ENCODE data around the gene TEP1.
"Not testable (repeated sequence)": the region's sequence is repeated elsewhere in the genome, so short reads cannot be mapped to it uniquely, and the experiment has no call there.

TEP1 gene

GRCh38 chr14:20454516-20455354, 41.4 kb upstream of the TEP1 start, which contains the start of the genes APEX1 and OSGEP:
APEX1 (plus strand) TSS chr14:20455226; CDS start chr14:20455646, 420 bp downstream.
OSGEP (minus strand) TSS chr14:20454812; CDS start chr14:20454683, 129 bp downstream.
- no peaks in the 10 kb centered on the region for H4K20me1 ChIP-seq (ENCODE audit: insufficient read depth, low read length)
- H3K36me3 ChIP-seq (replicated peaks; ENCODE audit: low read depth, low read length), result peaks cover 59% of the 10 kb centered on the region
- H3K4me1 ChIP-seq (ENCODE audit: low read length), result peaks cover 30% of the 10 kb centered on the region
- H2AFZ ChIP-seq (ENCODE audit: low read depth, low read length), result peak within 1 kb of the TSS; percentile 90
- peak within 1 kb of the TSS; percentile 88 for H3K27ac ChIP-seq (ENCODE audit: low read length)
- peak within 1 kb of the TSS; percentile 94 for H3K9ac ChIP-seq (ENCODE audit: low read length)
- peaks cover 70% of the 10 kb centered on the region for H3K79me2 ChIP-seq (ENCODE audit: low read length)
- no peaks in the 10 kb centered on the region for H3K27me3 ChIP-seq (ENCODE audit: low read depth, low read length)
- no peak for TF ChIP-seq CTCF (IDR thresholded peaks at IDR 0.05; ENCODE audit: low read depth, low read length)
- TF ChIP-seq EZH2phosphoT487 (IDR thresholded peaks at IDR 0.05; ENCODE audit: low read depth), result no peak
- H3K9me3 ChIP-seq (ENCODE audit: insufficient read depth, low read length), result no peaks in the 10 kb centered on the region
- peak within 1 kb of the TSS; percentile 95 for H3K4me2 ChIP-seq (ENCODE audit: low read length)
- peak within 1 kb of the TSS; percentile 93 for H3K4me3 ChIP-seq (ENCODE audit: low read length)

DNA sequence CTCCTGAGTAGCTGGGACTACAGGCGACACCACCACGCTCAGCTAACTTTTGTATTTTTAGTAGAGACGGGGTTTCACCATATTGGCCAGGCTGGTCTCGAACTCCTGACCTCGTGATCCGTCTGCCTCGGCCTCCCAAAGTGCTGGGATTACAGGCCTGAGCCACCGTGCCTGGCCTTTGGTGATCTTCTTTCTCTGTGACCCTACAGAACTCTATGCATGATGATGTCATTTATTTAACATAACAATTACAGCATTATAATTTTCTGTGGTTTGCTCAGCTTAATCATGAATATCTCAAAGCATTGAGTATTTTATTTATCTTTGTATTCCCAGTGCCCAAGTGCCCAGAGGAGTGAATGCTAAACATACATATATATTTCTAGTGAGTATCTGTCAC, 39.5 kb upstream of the TEP1 start:
- not testable (repeated sequence) for H3K27ac ChIP-seq (ENCODE audit: low read length); H3K4me3 ChIP-seq (ENCODE audit: low read length); H4K20me1 ChIP-seq (ENCODE audit: insufficient read depth, low read length); H3K9ac ChIP-seq (ENCODE audit: low read length); H3K4me2 ChIP-seq (ENCODE audit: low read length); H3K27me3 ChIP-seq (ENCODE audit: low read depth, low read length); H3K9me3 ChIP-seq (ENCODE audit: insufficient read depth, low read length); H2AFZ ChIP-seq (ENCODE audit: low read depth, low read length)
- Histone ChIP-seq H3K36me3 (replicated peaks; ENCODE audit: low read depth, low read length) (peaks cover 58% of the 10 kb centered on the region), H3K4me1 (ENCODE audit: low read length) (peaks cover 22% of the 10 kb centered on the region), H3K79me2 (ENCODE audit: low read length) (peaks cover 53% of the 10 kb centered on the region)

- Histone ChIP-seq H3K4me1 (ENCODE audit: low read length) (no peaks in the 10 kb centered on the region), H3K27ac (ENCODE audit: low read length) (no peak overlapping the region), H3K9ac (ENCODE audit: low read length) (no peak overlapping the region), H4K20me1 (ENCODE audit: insufficient read depth, low read length) (no peaks in the 10 kb centered on the region), H3K79me2 (ENCODE audit: low read length) (no peaks in the 10 kb centered on the region), H3K9me3 (ENCODE audit: insufficient read depth, low read length) (no peaks in the 10 kb centered on the region), H3K4me3 (ENCODE audit: low read length) (no peak overlapping the region), H3K4me2 (ENCODE audit: low read length) (no peak overlapping the region), H2AFZ (ENCODE audit: low read depth, low read length) (no peak overlapping the region), H3K36me3 (replicated peaks; ENCODE audit: low read depth, low read length) (peaks cover 80% of the 10 kb centered on the region), H3K27me3 (ENCODE audit: low read depth, low read length) (no peaks in the 10 kb centered on the region)
- TF ChIP-seq EZH2phosphoT487 (IDR thresholded peaks at IDR 0.05; ENCODE audit: low read depth) (no peak), CTCF (IDR thresholded peaks at IDR 0.05; ENCODE audit: low read depth, low read length) (no peak)
Observed at GRCh38 chr14:20446889-20447288, 33.6 kb upstream of the TEP1 start.

DNA sequence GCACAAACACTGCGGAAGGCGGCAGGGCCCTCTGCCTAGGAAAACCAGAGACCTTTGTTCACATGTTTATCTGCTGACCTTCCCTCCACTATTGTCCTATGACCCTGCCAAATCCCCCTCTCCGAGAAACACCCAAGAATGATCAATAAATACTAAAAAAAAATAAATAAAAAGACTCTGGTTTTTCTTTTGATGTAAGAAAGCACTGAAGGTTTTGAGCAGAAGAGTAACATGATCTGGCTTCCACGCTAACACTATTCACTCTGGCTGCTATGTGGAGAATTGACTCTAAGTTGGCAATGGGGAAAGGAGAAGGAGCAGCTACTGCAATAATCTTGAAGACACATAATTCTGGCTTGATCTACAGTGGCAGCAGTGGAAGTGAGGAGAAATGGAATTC, 30.3 kb upstream of the TEP1 start:
- H3K9me3 ChIP-seq (ENCODE audit: insufficient read depth, low read length); H4K20me1 ChIP-seq (ENCODE audit: insufficient read depth, low read length); H3K4me3 ChIP-seq (ENCODE audit: low read length); H2AFZ ChIP-seq (ENCODE audit: low read depth, low read length); H3K27ac ChIP-seq (ENCODE audit: low read length); H3K4me2 ChIP-seq (ENCODE audit: low read length); H3K79me2 ChIP-seq (ENCODE audit: low read length); H3K9ac ChIP-seq (ENCODE audit: low read length); H3K27me3 ChIP-seq (ENCODE audit: low read depth, low read length): not testable (repeated sequence)
- Histone ChIP-seq H3K36me3 (replicated peaks; ENCODE audit: low read depth, low read length) (peaks cover 57% of the 10 kb centered on the region), H3K4me1 (ENCODE audit: low read length) (peaks cover 20% of the 10 kb centered on the region)

DNA sequence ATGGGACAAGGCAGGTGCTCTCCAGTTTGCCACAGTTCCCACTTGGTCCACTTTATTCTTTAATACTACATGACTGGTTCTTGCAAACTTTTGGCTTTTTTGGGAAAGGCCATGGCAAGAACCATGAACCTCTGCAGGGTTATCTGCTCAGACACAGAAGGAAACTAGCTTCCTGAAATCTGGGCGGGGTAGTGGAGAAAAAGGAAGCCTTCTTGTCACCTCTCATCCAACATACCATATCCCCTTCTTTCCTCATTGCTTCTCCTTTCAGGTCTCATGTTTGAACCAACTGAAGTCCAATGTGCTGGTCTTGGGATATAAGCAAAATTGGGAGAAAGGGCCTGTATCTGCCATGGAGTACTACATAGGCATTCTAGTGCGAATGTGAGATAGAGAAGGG, 28.2 kb upstream of the TEP1 start:
- no peak overlapping the region for H3K4me3 ChIP-seq (ENCODE audit: low read length)
- H3K9ac ChIP-seq (ENCODE audit: low read length), result no peak overlapping the region
- no peak overlapping the region for H3K4me2 ChIP-seq (ENCODE audit: low read length)
- TF ChIP-seq CTCF (IDR thresholded peaks at IDR 0.05; ENCODE audit: low read depth, low read length) (no peak), EZH2phosphoT487 (IDR thresholded peaks at IDR 0.05; ENCODE audit: low read depth) (no peak)
- no peak overlapping the region for H3K27ac ChIP-seq (ENCODE audit: low read length)
- no peaks in the 10 kb centered on the region for H3K27me3 ChIP-seq (ENCODE audit: low read depth, low read length)
- H4K20me1 ChIP-seq (ENCODE audit: insufficient read depth, low read length), result no peaks in the 10 kb centered on the region
- no peaks in the 10 kb centered on the region for H3K79me2 ChIP-seq (ENCODE audit: low read length)
- no peaks in the 10 kb centered on the region for H3K9me3 ChIP-seq (ENCODE audit: insufficient read depth, low read length)
- H3K36me3 ChIP-seq (replicated peaks; ENCODE audit: low read depth, low read length), result peaks cover 41% of the 10 kb centered on the region
- peaks cover 39% of the 10 kb centered on the region for H3K4me1 ChIP-seq (ENCODE audit: low read length)
- no peak overlapping the region for H2AFZ ChIP-seq (ENCODE audit: low read depth, low read length)

All from OCI-LY3 (cell line).